GM18499 (cell line): ENCODE data around the gene VPS35.

Experiments used
- ATAC-seq: cut with Tn5 transposase; IDR thresholded peaks from one replicate; pipeline ENCODE4 v1.9.1; 2021; ENCODE audit warnings: moderate number of reproducible peaks; ENCODE audit not compliant: insufficient read depth, unreplicated experiment

Gene VPS35

GRCh38 chr16:46621006-46621933, 67.7 kb downstream of the VPS35 start, which contains the start of gene SHCBP1:
TSS of gene SHCBP1 (minus strand) at chr16:46621379. CDS start at chr16:46621359, 20 bp downstream.
- ATAC-seq, result peak; percentile 44

GRCh38 chr16:46620266-46621005, 68.5 kb downstream of the VPS35 start:
- ATAC-seq, result no peak

GRCh38 chr16:46618516-46618915, 70.5 kb downstream of the VPS35 start:
- ATAC-seq, result no peak

GRCh38 chr16:46614006-46614405, 75.0 kb downstream of the VPS35 start:
- ATAC-seq, result no peak

GRCh38 chr16:46613352-46613751, 75.6 kb downstream of the VPS35 start:
- ATAC-seq, result no peak

GRCh38 chr16:46612121-46612520, 76.9 kb downstream of the VPS35 start:
- no peak for ATAC-seq

GRCh38 chr16:46607529-46607928, 81.4 kb downstream of the VPS35 start:
- ATAC-seq, result no peak

- ATAC-seq, result no peak
These were observed 82.7 kb downstream of the VPS35 start for GRCh38 chr16:46606231-46606630.
